IMR-90 (cell line): ENCODE results near the gene NACA. TPM values are rescaled to one million over a fixed set of nuclear protein-coding genes. Genes with fewer than 3 reads are reported as not detected.

Source experiments
- ATAC-seq: fragments of 200-7000 bp; cut with Tn5 transposase; 2 replicates; pipeline ENCODE4 v1.9.1; 2020; ENCODE audit warnings: low read depth, mild to moderate bottlenecking, moderate library complexity
- BruUV-seq: library from RNA; stranded (reverse); fragments of 400-500 nt; replicated peaks from 2 replicates; lab custom pipeline; 2021; lab: Mats Ljungman, UMichigan
- CTCF ChIA-PET: fragments of 300-600 bp; formaldehyde crosslinking; extraction: SDS; loops from one replicate; lab custom pipeline; 2021; ENCODE audit warnings: antibody characterized with exemption; lab: Yijun Ruan, JAX
- POLR2A ChIA-PET: fragments of 300-600 bp; sonication (Branson Sonifier 250); formaldehyde crosslinking; loops from one replicate; lab custom pipeline; 2022; ENCODE audit warnings: antibody characterized with exemption; ENCODE audit not compliant: unreplicated experiment; lab: Charles Lee
- DNase-seq: peaks from one replicate; pipeline ENCODE4 v3.0.0; 2013
- H2AFZ ChIP-seq: replicated peaks from 2 replicates; pipeline ENCODE3; 2013; ENCODE audit warnings: low read length, mild to moderate bottlenecking; ENCODE audit not compliant: poor library complexity
- H2AK5ac ChIP-seq: 2 replicates; pipeline ENCODE4 v1.6.1; 2013; ENCODE audit warnings: low read depth, low read length, inconsistent platforms
- H2AK9ac ChIP-seq: replicated peaks from 2 replicates; pipeline ENCODE3; 2013; ENCODE audit warnings: mild to moderate bottlenecking, low read depth, low read length, moderate library complexity; ENCODE audit not compliant: poor library complexity
- H2BK120ac ChIP-seq: 2 replicates; pipeline ENCODE4 v1.6.1; 2013; ENCODE audit warnings: low read depth, low read length, inconsistent platforms
- H2BK15ac ChIP-seq: 3 replicates; pipeline ENCODE4 v1.6.1; 2013; ENCODE audit warnings: low read depth, low read length, inconsistent platforms
- H2BK20ac ChIP-seq: 2 replicates; pipeline ENCODE4 v1.6.1; 2013; ENCODE audit warnings: low read depth, mild to moderate bottlenecking, inconsistent platforms, low read length, moderate library complexity
- H2BK5ac ChIP-seq: 2 replicates; pipeline ENCODE4 v1.6.1; 2013; ENCODE audit warnings: mild to moderate bottlenecking, low read depth, low read length, inconsistent platforms; ENCODE audit not compliant: poor library complexity, severe bottlenecking
- H3K14ac ChIP-seq: replicated peaks from 2 replicates; pipeline ENCODE4 v1.6.1; 2013; ENCODE audit warnings: low read depth, low read length, inconsistent platforms
- H3K18ac ChIP-seq: 2 replicates; pipeline ENCODE4 v1.6.1; 2013; ENCODE audit warnings: low read depth, low read length, control low read depth
- H3K23ac ChIP-seq: 2 replicates; pipeline ENCODE4 v1.6.1; 2013; ENCODE audit warnings: low read depth, low read length, inconsistent platforms
- H3K27ac ChIP-seq: 2 replicates; pipeline ENCODE4 v1.5.1; 2013; ENCODE audit warnings: mild to moderate bottlenecking, control low read depth, low read length; ENCODE audit not compliant: insufficient read depth
- H3K27me3 ChIP-seq: 2 replicates; pipeline ENCODE4 v1.6.1; 2013; ENCODE audit warnings: low read length; ENCODE audit not compliant: control insufficient read depth, insufficient read depth
- H3K36me3 ChIP-seq: 2 replicates; pipeline ENCODE4 v1.6.1; 2013; ENCODE audit warnings: low read length, mixed read lengths; ENCODE audit not compliant: control insufficient read depth, insufficient read depth
- H3K4ac ChIP-seq: 2 replicates; pipeline ENCODE4 v1.6.1; 2013; ENCODE audit warnings: low read depth, low read length, inconsistent platforms
- H3K4me1 ChIP-seq: 2 replicates; pipeline ENCODE4 v1.6.1; 2013; ENCODE audit warnings: low read length, mixed read lengths; ENCODE audit not compliant: control insufficient read depth, insufficient read depth
- H3K4me2 ChIP-seq: 2 replicates; pipeline ENCODE4 v1.6.1; 2013; ENCODE audit warnings: low read depth, mild to moderate bottlenecking, control low read depth, low read length, moderate library complexity
- H3K4me3 ChIP-seq: 2 replicates; pipeline ENCODE4 v1.5.1; 2013; ENCODE audit warnings: low read depth, mild to moderate bottlenecking, control low read depth, low read length, moderate library complexity; ENCODE audit not compliant: insufficient read depth
- H3K56ac ChIP-seq: 2 replicates; pipeline ENCODE4 v1.6.1; 2013; ENCODE audit warnings: low read length, inconsistent platforms; ENCODE audit not compliant: insufficient read depth; ENCODE audit errors: extremely low read depth
- H3K79me1 ChIP-seq, 2 experiments: 2 replicates each; pipeline ENCODE4 v1.6.1; 2013; ENCODE audit warnings: low read length in 2 of 2, inconsistent platforms in 1 of 2, low read depth in 1 of 2
- H3K9ac ChIP-seq: 2 replicates; pipeline ENCODE4 v1.6.1; 2013; ENCODE audit warnings: low read depth, low read length, control low read depth
- H3K9me1 ChIP-seq: 2 replicates; pipeline ENCODE4 v1.6.1; 2013; ENCODE audit warnings: low read length, inconsistent platforms; ENCODE audit not compliant: insufficient read depth
- H3K9me3 ChIP-seq: 2 replicates; pipeline ENCODE4 v1.6.1; 2013; ENCODE audit warnings: low read length; ENCODE audit not compliant: control insufficient read depth, insufficient read depth
- H4K20me1 ChIP-seq: 2 replicates; pipeline ENCODE4 v1.6.1; 2013; ENCODE audit warnings: low read length, inconsistent platforms; ENCODE audit not compliant: insufficient read depth
- H4K5ac ChIP-seq: 2 replicates; pipeline ENCODE4 v1.6.1; 2013; ENCODE audit warnings: mild to moderate bottlenecking, low read depth, low read length, control low read depth
- H4K8ac ChIP-seq, 2 experiments: 2 replicates each; pipeline ENCODE4 v1.6.1; 2013; ENCODE audit warnings: low read depth in 2 of 2, low read length in 2 of 2, control low read depth in 1 of 2, inconsistent platforms in 1 of 2
- H4K91ac ChIP-seq: 2 replicates; pipeline ENCODE4 v1.6.1; 2013; ENCODE audit warnings: low read depth, low read length, inconsistent platforms; ENCODE audit not compliant: insufficient read depth
- CHD1 ChIP-seq: IDR thresholded peaks from 2 replicates; pipeline ENCODE4 v1.6.1; 2012; ENCODE audit warnings: low read depth, low read length, improper control_type of control experiment
- ELK1 ChIP-seq: fragments of 150-350 bp; IDR thresholded peaks from 2 replicates; pipeline ENCODE4 v1.6.1; 2016; ENCODE audit warnings: low read depth, mild to moderate bottlenecking, low read length, moderate library complexity, borderline replicate concordance
- MAFK ChIP-seq: IDR thresholded peaks from 2 replicates; pipeline ENCODE4 v1.6.1; 2012; ENCODE audit warnings: low read depth, low read length, improper control_type of control experiment
- MXI1 ChIP-seq: IDR thresholded peaks from 2 replicates; pipeline ENCODE4 v1.6.1; 2012; ENCODE audit warnings: low read depth, mild to moderate bottlenecking, low read length, moderate library complexity, borderline replicate concordance
- NFE2L2 ChIP-seq: fragments of 150-350 bp; IDR thresholded peaks from 2 replicates; pipeline ENCODE4 v1.6.1; 2016; ENCODE audit warnings: low read depth, mild to moderate bottlenecking, low read length
- RAD21 ChIP-seq: IDR thresholded peaks from 2 replicates; pipeline ENCODE4 v1.6.1; 2012; ENCODE audit warnings: low read length, improper control_type of control experiment
- RCOR1 ChIP-seq: IDR thresholded peaks from 2 replicates; pipeline ENCODE4 v1.6.1; 2012; ENCODE audit warnings: mild to moderate bottlenecking, low read length, improper control_type of control experiment; ENCODE audit not compliant: insufficient replicate concordance
- RFX5 ChIP-seq: IDR thresholded peaks from 2 replicates; pipeline ENCODE4 v1.8.0; 2012; ENCODE audit warnings: low read depth, mild to moderate bottlenecking, low read length, moderate library complexity
- SMC3 ChIP-seq: fragments of 150-350 bp; IDR thresholded peaks from 2 replicates; pipeline ENCODE4 v1.6.1; 2016; ENCODE audit warnings: low read depth, mild to moderate bottlenecking, antibody characterized with exemption, low read length, moderate library complexity
- USF2 ChIP-seq: fragments of 150-350 bp; IDR thresholded peaks from 2 replicates; pipeline ENCODE4 v1.6.1; 2017; ENCODE audit warnings: mild to moderate bottlenecking, antibody characterized with exemption, low read length, low read depth
- WGBS, 2 experiments: methylation state at CpG; one replicate each; pipeline versions ENCODE4 v1.1.5 to v1.1.7; 2013; ENCODE audit warnings: missing lambda C conversion rate in 2 of 2; ENCODE audit not compliant: insufficient read length in 1 of 2; ENCODE audit errors: extremely low coverage in 2 of 2; 5-methylcytosine and 5-hydroxymethylcytosine counted together
- dilution Hi-C: fragments of 300-500 bp; cut with HindIII; formaldehyde crosslinking; loops from one replicate; pipeline ENCODE4 v1.14.3; 2018; ENCODE audit warnings: low sequenced_read_pairs; ENCODE audit not compliant: unreplicated experiment
- in situ Hi-C: fragments of 300-500 bp; cut with MboI; formaldehyde crosslinking; loops from 3 replicates; pipeline ENCODE4 v1.14.3; 2019; ENCODE audit warnings: low sequenced_read_pairs, inconsistent platforms, mixed read lengths
- intact Hi-C: fragments of 100-400 bp; cut with micrococcal nuclease; formaldehyde crosslinking; loops from 2 replicates; pipeline ENCODE4 v1.10.0; 2022
- polyA plus RNA-seq, 3 experiments: library from polyadenylated mRNA; depleted of rRNA; stranded (reverse); fragments of >200 nt; gene quantifications; 2 replicates each; pipeline ENCODE4 v1.2.3, GENCODE V29; 2012; ENCODE audit warnings: low replicate concordance in 1 of 3
- total RNA-seq: library from RNA; depleted of rRNA; stranded (reverse); fragments of >200 nt; gene quantifications from 2 replicates; pipeline ENCODE4 v1.2.3, GENCODE V29; 2012

Gene NACA
- total and polyA plus RNA-seq, 2 of the 4 experiments (the other 2 are of a cell fraction): 662 to 1,223 TPM

GRCh38 chr12:56716458-56716857, 8.6 kb downstream of the NACA start:
- no peak overlapping the region for H3K56ac ChIP-seq
- no peak overlapping the region for H3K14ac ChIP-seq
- no peak overlapping the region for H2BK5ac ChIP-seq
- no peak overlapping the region for H3K4me3 ChIP-seq
- no peaks in the 10 kb centered on the region for H3K9me3 ChIP-seq
- H3K36me3 ChIP-seq: peaks cover 58% of the 10 kb centered on the region
- no peak overlapping the region for H2BK120ac ChIP-seq
- no peak overlapping the region for H4K91ac ChIP-seq
- peaks cover 10% of the 10 kb centered on the region for H3K4me1 ChIP-seq
- no peaks in the 10 kb centered on the region for H3K27me3 ChIP-seq
- H3K27ac ChIP-seq: no peak overlapping the region; the same call in 1 of the 2 replicates
- intact Hi-C loops: no loop called here
- H4K8ac ChIP-seq: no peak overlapping the region
- H3K4ac ChIP-seq: no peak overlapping the region
- no peak for DNase-seq
- H3K23ac ChIP-seq: no peak overlapping the region
- no CpG with 5 or more reads among the region's 1 CpG for WGBS, 2 experiments
- H4K5ac ChIP-seq: no peak overlapping the region
- H4K20me1 ChIP-seq: peaks cover 75% of the 10 kb centered on the region
- peaks cover 33% of the 10 kb centered on the region for H3K9me1 ChIP-seq
- no peak overlapping the region for H3K18ac ChIP-seq
- H2BK20ac ChIP-seq: no peak overlapping the region
- H3K4me2 ChIP-seq: no peak overlapping the region
- peaks cover 13 to 71% of the 10 kb centered on the region in 2 experiments for H3K79me1 ChIP-seq
- no peak overlapping the region for H2AK9ac ChIP-seq
- BruUV-seq: no TSS peak
- TF ChIP-seq NFE2L2 (no peak), CHD1 (no peak), RCOR1 (no peak), RFX5 (no peak), MAFK (no peak), MXI1 (no peak), ELK1 (no peak), USF2 (no peak), SMC3 (no peak), RAD21 (no peak)
- ChIA-PET POLR2A (no interaction called here), CTCF (no interaction called here)
- no peak overlapping the region for H2AK5ac ChIP-seq
- ATAC-seq: no peak
- no peak overlapping the region for H3K9ac ChIP-seq
- dilution Hi-C loops: no loop called here
- no peak overlapping the region for H2AFZ ChIP-seq
- H2BK15ac ChIP-seq: no peak overlapping the region
- in situ Hi-C loops: no loop called here
